ENCODE measurements around the gene TMEM9. TPM values are rescaled to one million over a fixed set of nuclear protein-coding genes. Genes with fewer than 3 reads are reported as not detected.

Gene TMEM9
- total and polyA plus RNA-seq, 2 donors (not counting 3 experiments of a cell fraction or from before 2014, with no cell fraction given): 39.3 to 96.1 TPM

GRCh38 chr1:201169971-201170532 is 15.8 kb upstream of the TMEM9 start:
- no peaks in the 10 kb centered on the region for H3K36me3 ChIP-seq (ENCODE audit: control insufficient read depth in 2 of 2, extremely low read depth in 1 of 2, insufficient read depth in 2 of 2, low read length in 2 of 2)
- peaks cover 9% of the 10 kb centered on the region for H3K4me1 ChIP-seq (ENCODE audit: control insufficient read depth, extremely low read depth, insufficient read depth, low read length)
- POLR2A ChIA-PET: no interaction called here
- H2AFZ ChIP-seq (ENCODE audit: low read depth, low read length): peak overlapping the region; percentile 99
- H3K9me1 ChIP-seq (replicated peaks; ENCODE audit: control insufficient read depth, extremely low read depth, insufficient read depth, low read length): no peaks in the 10 kb centered on the region
- H3K79me2 ChIP-seq (ENCODE audit: control insufficient read depth, insufficient read depth, low read length): no peaks in the 10 kb centered on the region
- no peaks in the 10 kb centered on the region for H3K9me3 ChIP-seq (replicated peaks; ENCODE audit: control insufficient read depth, insufficient read depth, low read length)
- BruUV-seq (replicated peaks): no TSS peak
- FAIRE-seq (no peak), DNase-seq (ENCODE audit: low read depth, low spot score) (no peak)
- no peak overlapping the region for H3K9ac ChIP-seq (replicated peaks; ENCODE audit: extremely low read depth, insufficient read depth, low read length)
- CTCF ChIA-PET: interaction anchor here (2.2 to 2.4 kb wide), 2 partner anchors 11 to 16 kb away, joined by 9 to 15 read pairs; partner anchors contain the start of gene TMEM9
- dilution Hi-C loops (cut with MboI; ENCODE audit: extremely low pct_ligation_motif_present, low sequenced_read_pairs): no loop called here
- H3K4me2 ChIP-seq (ENCODE audit: insufficient read depth, low read length): peak overlapping the region; percentile 69
- H3K27me3 ChIP-seq (ENCODE audit: control insufficient read depth in 2 of 2, insufficient read depth in 2 of 2, low read length in 2 of 2): peaks cover 9 to 11% of the 10 kb centered on the region in 2 experiments
- TF ChIP-seq POLR2AphosphoS5 (IDR thresholded peaks at IDR 0.05; ENCODE audit: insufficient read depth, low read depth, low read length) (no peak), GATA2 (IDR thresholded peaks at IDR 0.05; ENCODE audit: insufficient read depth, insufficient read length, low read depth, low read length) (no peak), JUN (IDR thresholded peaks at IDR 0.05; ENCODE audit: borderline replicate concordance, insufficient read depth, insufficient read length, low read depth) (no peak), CTCF (IDR thresholded peaks at IDR 0.05; ENCODE audit: extremely low read depth in 1 of 2, insufficient read depth in 1 of 2, low read depth in 1 of 2, low read length in 2 of 2) (no peak), EZH2 (IDR thresholded peaks at IDR 0.05; ENCODE audit: borderline replicate concordance, low read depth, low read length, severe bottlenecking) (no peak), MAX (IDR thresholded peaks at IDR 0.05; ENCODE audit: insufficient read depth, insufficient read length) (no peak), FOS (IDR thresholded peaks at IDR 0.05; ENCODE audit: borderline replicate concordance, insufficient read depth, low read length) (no peak), POLR2A (IDR thresholded peaks at IDR 0.05; ENCODE audit: low read depth, low read length) (no peak), MYC (IDR thresholded peaks at IDR 0.05; ENCODE audit: low read depth, low read length) (no peak)
- no peaks in the 10 kb centered on the region for H4K20me1 ChIP-seq (replicated peaks; ENCODE audit: control insufficient read depth, extremely low read depth, insufficient read depth, low read length)
- intact Hi-C loops (cut with micrococcal nuclease): loop anchor here (1.0 kb wide), 1 partner anchor 16 kb away; the partner anchor contains the start of gene TMEM9
- no peak overlapping the region for H3K27ac ChIP-seq (ENCODE audit: insufficient read depth, low read depth, low read length)
- no peak overlapping the region for H3K4me3 ChIP-seq (replicated peaks in 1 of 3; ENCODE audit: insufficient read depth in 1 of 3, low read depth in 1 of 3, low read length in 3 of 3)
